Panc1 (cell line): ENCODE measurements around the gene PPP2R2B. TPM values are rescaled to one million over a fixed set of nuclear protein-coding genes. Genes with fewer than 3 reads are reported as not detected.

Source experiments
- ATAC-seq: fragments of 200-7000 bp; cut with Tn5 transposase; 2 replicates; pipeline ENCODE4 v1.9.1; 2020; ENCODE audit warnings: mild to moderate bottlenecking, moderate library complexity
- BruUV-seq: library from RNA; stranded (reverse); fragments of 400-500 nt; replicated peaks from 2 replicates; lab custom pipeline; 2021; lab: Mats Ljungman, UMichigan
- CTCF ChIA-PET: fragments of 300-600 bp; sonication (Branson Sonifier 250); formaldehyde crosslinking; loops from one replicate; lab custom pipeline; 2022; ENCODE audit warnings: antibody characterized with exemption; lab: Charles Lee
- POLR2A ChIA-PET: fragments of 300-600 bp; sonication (Branson Sonifier 250); formaldehyde crosslinking; loops from one replicate; lab custom pipeline; 2022; ENCODE audit warnings: antibody characterized with exemption; lab: Charles Lee
- DNase-seq: peaks from one replicate; pipeline ENCODE4 v3.0.0-alpha.2; 2010; ENCODE audit warnings: low read depth, low spot score
- H3K27ac ChIP-seq: 2 replicates; pipeline ENCODE4 v1.5.1; 2011; ENCODE audit warnings: mild to moderate bottlenecking, low read length, inconsistent platforms
- H3K27me3 ChIP-seq: fragments of 200-500 bp; sonication (Bioruptor generic); 2 replicates; pipeline ENCODE4 v1.6.0; 2014; ENCODE audit warnings: low read length, inconsistent platforms; ENCODE audit not compliant: control insufficient read depth, insufficient read depth
- H3K36me3 ChIP-seq: fragments of 200-500 bp; sonication (Bioruptor generic); 2 replicates; pipeline ENCODE4 v1.5.1; 2014; ENCODE audit warnings: inconsistent platforms, mild to moderate bottlenecking, low read length, moderate library complexity; ENCODE audit not compliant: control insufficient read depth, insufficient read depth
- H3K4me1 ChIP-seq: 2 replicates; pipeline ENCODE4 v1.5.1; 2011; ENCODE audit warnings: inconsistent platforms, mild to moderate bottlenecking, low read length, moderate library complexity; ENCODE audit not compliant: control insufficient read depth, insufficient read depth
- H3K4me3 ChIP-seq, 2 experiments: 2 replicates each; pipeline ENCODE4 v1.5.1; 2011 to 2012; ENCODE audit warnings: low read depth in 2 of 2, low read length in 2 of 2, mild to moderate bottlenecking in 2 of 2, inconsistent platforms in 1 of 2, moderate library complexity in 1 of 2
- H3K9me3 ChIP-seq: fragments of 200-500 bp; sonication (Bioruptor generic); 2 replicates; pipeline ENCODE4 v1.5.1; 2014; ENCODE audit warnings: low read depth, mild to moderate bottlenecking, inconsistent platforms, low read length, moderate library complexity; ENCODE audit not compliant: control insufficient read depth, insufficient read depth
- CTCF ChIP-seq: fragments of 450-650 bp; IDR thresholded peaks from 2 replicates; pipeline ENCODE4 v1.5.1; 2017; ENCODE audit warnings: mild to moderate bottlenecking
- POLR2AphosphoS5 ChIP-seq: IDR thresholded peaks from 2 replicates; pipeline ENCODE4 v1.6.1; 2012; ENCODE audit warnings: mild to moderate bottlenecking, low read depth, low read length, moderate library complexity
- REST ChIP-seq, 2 experiments: IDR thresholded peaks; 2 replicates each; pipeline ENCODE4 v1.6.1; 2011 to 2012; ENCODE audit warnings: low read depth in 2 of 2, control low read depth in 1 of 2, low read length in 1 of 2, mild to moderate bottlenecking in 1 of 2, moderate library complexity in 1 of 2; ENCODE audit not compliant: insufficient read depth in 1 of 2
- SIN3A ChIP-seq: IDR thresholded peaks from 2 replicates; pipeline ENCODE4 v1.6.1; 2012; ENCODE audit warnings: low read depth, mild to moderate bottlenecking, low read length, moderate library complexity, borderline replicate concordance; ENCODE audit not compliant: insufficient read depth
- TCF7L2 ChIP-seq: IDR thresholded peaks from 2 replicates; pipeline ENCODE4 v1.6.1; 2011; ENCODE audit warnings: mild to moderate bottlenecking, low read depth, low read length, inconsistent platforms
- in situ Hi-C: cut with HindIII; loops from 2 replicates; pipeline ENCODE4 v1.10.0; 2016; ENCODE audit warnings: low sequenced_read_pairs, low pct_unique_long_range_greater_than_20kb
- intact Hi-C: fragments of 100-400 bp; cut with micrococcal nuclease; formaldehyde crosslinking; loops from one replicate; pipeline ENCODE4 v1.10.0; 2022; ENCODE audit not compliant: unreplicated experiment
- total RNA-seq: library from RNA; stranded (reverse); gene quantifications from one replicate; pipeline ENCODE4 v1.2.1, GENCODE V29; 2021; ENCODE audit not compliant: unreplicated experiment

Gene PPP2R2B
- total RNA-seq, 1 experiment from 2014 or later = 8.8 TPM

GRCh38 chr5:146628950-146629349 lies 249.6 kb downstream of the PPP2R2B start:
- intact Hi-C loops (no loop called here), in situ Hi-C loops (no loop called here)
- Histone ChIP-seq H3K27ac (no peak overlapping the region), H3K4me3 (no peak overlapping the region), H3K9me3 (no peaks in the 10 kb centered on the region), H3K27me3 (no peaks in the 10 kb centered on the region), H3K4me1 (no peaks in the 10 kb centered on the region), H3K36me3 (no peaks in the 10 kb centered on the region)
- ChIA-PET CTCF (no interaction called here), POLR2A (no interaction called here)
- ATAC-seq (no peak), DNase-seq (no peak)
- BruUV-seq = no TSS peak
- no peak for TF ChIP-seq TCF7L2
- no peak for TF ChIP-seq REST (IDR thresholded peaks at IDR 0.05; ENCODE audit: insufficient read depth in 1 of 2, low read depth in 2 of 2, low read length in 1 of 2)
- no peak for TF ChIP-seq SIN3A
- TF ChIP-seq CTCF = no peak
- no peak for TF ChIP-seq POLR2AphosphoS5

- CTCF ChIA-PET = no interaction called here
- no peaks in the 10 kb centered on the region for H3K27me3 ChIP-seq
Observed at GRCh38 chr5:146626936-146627335, 251.6 kb downstream of the PPP2R2B start.

More at GRCh38 chr5:146626936-146627335, 251.6 kb downstream of the PPP2R2B start:
- H3K27ac ChIP-seq = no peak overlapping the region
- POLR2A ChIA-PET = no interaction called here
- DNase-seq (no peak), ATAC-seq (no peak)
- no TSS peak for BruUV-seq
- in situ Hi-C loops = no loop called here
- no peaks in the 10 kb centered on the region for H3K4me1 ChIP-seq
- H3K9me3 ChIP-seq = no peaks in the 10 kb centered on the region
- H3K36me3 ChIP-seq = no peaks in the 10 kb centered on the region
- no peak overlapping the region for H3K4me3 ChIP-seq
- intact Hi-C loops = no loop called here
- TF ChIP-seq TCF7L2 = no peak
- TF ChIP-seq SIN3A = no peak
- TF ChIP-seq POLR2AphosphoS5 = no peak
- no peak for TF ChIP-seq CTCF
- no peak for TF ChIP-seq REST (IDR thresholded peaks at IDR 0.05; ENCODE audit: insufficient read depth in 1 of 2, low read depth in 2 of 2, low read length in 1 of 2)
